HG02642 (cell line): ENCODE data around the gene ATG2B.

Experiments
- ATAC-seq: cut with Tn5 transposase; IDR thresholded peaks from one replicate; pipeline ENCODE4 v1.9.1; 2021; ENCODE audit warnings: mild to moderate bottlenecking; ENCODE audit not compliant: unreplicated experiment, poor library complexity

Gene ATG2B

GRCh38 chr14:96237641-96238040 is 125.5 kb downstream of the ATG2B start:
- no peak for ATAC-seq

GRCh38 chr14:96235426-96235825 is 127.7 kb downstream of the ATG2B start:
- ATAC-seq, result no peak

- no peak for ATAC-seq
Measured at GRCh38 chr14:96233661-96234060, 129.5 kb downstream of the ATG2B start.

- no peak for ATAC-seq
Measured at GRCh38 chr14:96232506-96232905, 130.6 kb downstream of the ATG2B start.

GRCh38 chr14:96231526-96232130 is 131.5 kb downstream of the ATG2B start:
- no peak for ATAC-seq

- no peak for ATAC-seq
Measured at GRCh38 chr14:96231056-96231455, 132.1 kb downstream of the ATG2B start.

GRCh38 chr14:96229315-96229714 is 133.8 kb downstream of the ATG2B start:
- ATAC-seq, result no peak
